Mesenchymal stem cell (in vitro differentiated cells and primary cell): ENCODE results near the gene KRTAP12-4.
A peak's percentile ranks its signal among the peaks of the same experiment; 100 is the strongest.
"Not testable (repeated sequence)": the region's sequence is repeated elsewhere in the genome, so short reads cannot be mapped to it uniquely, and the experiment has no call there.

Experiments
- DNase-seq: peaks from one replicate; pipeline ENCODE4 v3.0.0-alpha.2; 2013
- H2AFZ ChIP-seq: one replicate; pipeline ENCODE4 v1.6.1; 2013; ENCODE audit warnings: low read depth, mild to moderate bottlenecking, control low read depth, inconsistent platforms, low read length, moderate library complexity
- H2AK5ac ChIP-seq: 2 replicates; pipeline ENCODE4 v1.6.1; 2013; ENCODE audit warnings: low read length, moderate library complexity, mild to moderate bottlenecking, inconsistent platforms; ENCODE audit not compliant: severe bottlenecking
- H2BK120ac ChIP-seq: one replicate; pipeline ENCODE4 v1.6.1; 2013; ENCODE audit warnings: low read depth, mild to moderate bottlenecking, inconsistent platforms, low read length, moderate library complexity
- H2BK12ac ChIP-seq, 2 experiments: one replicate each; pipeline ENCODE4 v1.6.1; 2013; ENCODE audit warnings: inconsistent platforms in 2 of 2, low read length in 2 of 2, mild to moderate bottlenecking in 2 of 2, moderate library complexity in 2 of 2, control low read depth in 1 of 2
- H2BK15ac ChIP-seq: one replicate; pipeline ENCODE4 v1.6.1; 2013; ENCODE audit warnings: mild to moderate bottlenecking, low read depth, inconsistent platforms; ENCODE audit not compliant: poor library complexity, severe bottlenecking
- H2BK5ac ChIP-seq: 2 replicates; pipeline ENCODE4 v1.6.1; 2013; ENCODE audit warnings: low read depth, mild to moderate bottlenecking, low read length, control low read depth, inconsistent platforms; ENCODE audit not compliant: poor library complexity, severe bottlenecking
- H3K14ac ChIP-seq, 2 experiments: one replicate each; pipeline ENCODE4 v1.6.1; 2013; ENCODE audit warnings: inconsistent platforms in 2 of 2, low read length in 2 of 2, control low read depth in 1 of 2, mild to moderate bottlenecking in 1 of 2, moderate library complexity in 1 of 2
- H3K18ac ChIP-seq, 2 experiments: one replicate each; pipeline ENCODE4 v1.6.1; 2013; ENCODE audit warnings: inconsistent platforms in 2 of 2, low read length in 2 of 2, control low read depth in 1 of 2, low read depth in 1 of 2, mild to moderate bottlenecking in 1 of 2
- H3K23ac ChIP-seq, 2 experiments: one replicate each; pipeline ENCODE4 v1.6.1; 2013; ENCODE audit warnings: inconsistent platforms in 2 of 2, low read length in 2 of 2, mild to moderate bottlenecking in 2 of 2, moderate library complexity in 2 of 2, control low read depth in 1 of 2
- H3K27ac ChIP-seq: 2 replicates; pipeline ENCODE4 v1.5.1; 2013; ENCODE audit warnings: mild to moderate bottlenecking, moderate library complexity, low read length, control low read depth, inconsistent platforms; ENCODE audit not compliant: poor library complexity, severe bottlenecking
- H3K27me3 ChIP-seq, 2 experiments: 2 replicates each; pipeline versions ENCODE4 v1.6.1 to v1.7.0; 2013; ENCODE audit warnings: low read length in 2 of 2, mild to moderate bottlenecking in 2 of 2, moderate library complexity in 2 of 2, control low read depth in 1 of 2, inconsistent platforms in 1 of 2; ENCODE audit not compliant: control insufficient read depth in 1 of 2, insufficient read depth in 1 of 2
- H3K36me3 ChIP-seq, 2 experiments: 2 replicates each; pipeline versions ENCODE4 v1.6.1 to v1.7.0; 2013; ENCODE audit warnings: low read length in 2 of 2, control low read depth in 1 of 2, inconsistent platforms in 1 of 2, low read depth in 1 of 2, mild to moderate bottlenecking in 1 of 2; ENCODE audit not compliant: insufficient read depth in 2 of 2, control insufficient read depth in 1 of 2
- H3K4ac ChIP-seq, 2 experiments: one replicate each; pipeline ENCODE4 v1.6.1; 2013; ENCODE audit warnings: inconsistent platforms in 2 of 2, low read length in 2 of 2, mild to moderate bottlenecking in 2 of 2, moderate library complexity in 2 of 2, control low read depth in 1 of 2, low read depth in 1 of 2
- H3K4me1 ChIP-seq: 2 replicates; pipeline ENCODE4 v1.6.1; 2013; ENCODE audit warnings: low read depth, low read length, control low read depth; ENCODE audit not compliant: control insufficient read depth, insufficient read depth
- H3K4me2 ChIP-seq: 2 replicates; pipeline ENCODE4 v1.6.1; 2013; ENCODE audit warnings: low read length, mild to moderate bottlenecking, inconsistent platforms; ENCODE audit not compliant: poor library complexity, severe bottlenecking
- H3K4me3 ChIP-seq, 2 experiments: 2 replicates each; pipeline versions ENCODE4 v1.5.1 to v1.7.0; 2013; ENCODE audit warnings: low read length in 2 of 2, mild to moderate bottlenecking in 2 of 2, control low read depth in 1 of 2, low read depth in 1 of 2; ENCODE audit not compliant: insufficient read depth in 1 of 2
- H3K79me1 ChIP-seq: replicated peaks from 2 replicates; pipeline ENCODE4 v1.6.1; 2013; ENCODE audit warnings: mild to moderate bottlenecking, control low read depth, low read length, inconsistent platforms; ENCODE audit not compliant: poor library complexity, severe bottlenecking
- H3K9ac ChIP-seq: 2 replicates; pipeline ENCODE4 v1.7.0; 2013; ENCODE audit warnings: mild to moderate bottlenecking, low read length, moderate library complexity
- H3K9me3 ChIP-seq: 2 replicates; pipeline ENCODE4 v1.7.0; 2013; ENCODE audit warnings: mild to moderate bottlenecking, low read length; ENCODE audit not compliant: control insufficient read depth
- H4K8ac ChIP-seq: one replicate; pipeline ENCODE4 v1.6.1; 2013; ENCODE audit warnings: inconsistent platforms, mild to moderate bottlenecking, low read length, moderate library complexity
- H4K91ac ChIP-seq: one replicate; pipeline ENCODE4 v1.6.1; 2013; ENCODE audit warnings: mild to moderate bottlenecking, low read length, inconsistent platforms
- WGBS: methylation state at CpG from one replicate; pipeline ENCODE4 v1.1.7; 2013; ENCODE audit warnings: mixed read lengths; 5-methylcytosine and 5-hydroxymethylcytosine counted together

The KRTAP12-4 gene

GRCh38 chr21:44699502-44700001 is 45.1 kb upstream of the KRTAP12-4 start:
- no peak for DNase-seq
- Histone ChIP-seq H3K27ac (no peak overlapping the region), H3K79me1 (no peaks in the 10 kb centered on the region), H2BK120ac (no peak overlapping the region), H4K8ac (no peak overlapping the region), H3K9ac (no peak overlapping the region), H2BK5ac (no peak overlapping the region), H3K4me3 (no peak overlapping the region), H3K4me2 (no peak overlapping the region), H4K91ac (no peak overlapping the region), H3K23ac (no peak overlapping the region), H2AFZ (no peak overlapping the region), H2BK12ac (no peak overlapping the region), H3K4me1 (peaks cover 12% of the 10 kb centered on the region), H2AK5ac (no peak overlapping the region), H3K27me3 (peaks cover 82 to 89% of the 10 kb centered on the region in 2 experiments), H3K18ac (no peak overlapping the region), H3K4ac (no peak overlapping the region), H3K14ac (no peak overlapping the region), H2BK15ac (no peak overlapping the region), H3K36me3 (peaks cover 0 to 4% of the 10 kb centered on the region in 2 experiments), H3K9me3 (no peaks in the 10 kb centered on the region)
- WGBS = 72% methylated on average over 17 of the region's 17 CpGs

GRCh38 chr21:44697811-44698734 is 43.6 kb upstream of the KRTAP12-4 start:
- peaks cover 12% of the 10 kb centered on the region for H3K4me1 ChIP-seq
- no peak overlapping the region for H3K9ac ChIP-seq
- peak overlapping the region in 1 of 2 experiments; percentile 31 for H3K14ac ChIP-seq
- peaks cover 10% of the 10 kb centered on the region for H3K9me3 ChIP-seq
- H4K8ac ChIP-seq = no peak overlapping the region
- H3K18ac ChIP-seq = no peak overlapping the region
- no peaks in the 10 kb centered on the region for H3K36me3 ChIP-seq
- no peak overlapping the region for H3K4me2 ChIP-seq
- no peak overlapping the region for H2BK120ac ChIP-seq
- H2AK5ac ChIP-seq = no peak overlapping the region
- H3K27ac ChIP-seq = no peak overlapping the region
- H2BK12ac ChIP-seq = no peak overlapping the region
- H2BK15ac ChIP-seq = no peak overlapping the region
- WGBS = 30% methylated on average over 35 of the region's 35 CpGs
- peak overlapping the region; percentile 19 for H2AFZ ChIP-seq
- H3K4me3 ChIP-seq = no peak overlapping the region
- H3K27me3 ChIP-seq = peaks cover 67 to 75% of the 10 kb centered on the region in 2 experiments
- H3K23ac ChIP-seq = peak overlapping the region in 1 of 2 experiments; percentile 64
- no peak overlapping the region for H2BK5ac ChIP-seq
- H4K91ac ChIP-seq = no peak overlapping the region
- no peak for DNase-seq
- H3K79me1 ChIP-seq = no peaks in the 10 kb centered on the region
- H3K4ac ChIP-seq = no peak overlapping the region

- not testable (repeated sequence) for H3K27ac ChIP-seq, H2BK5ac ChIP-seq, H2BK12ac ChIP-seq, H3K79me1 ChIP-seq, DNase-seq, H4K8ac ChIP-seq, H3K4ac ChIP-seq, H4K91ac ChIP-seq, H2AK5ac ChIP-seq, H3K36me3 ChIP-seq, H3K18ac ChIP-seq, H2BK15ac ChIP-seq, H3K9ac ChIP-seq, H3K4me3 ChIP-seq, H3K4me2 ChIP-seq, H2BK120ac ChIP-seq
- Histone ChIP-seq H3K4me1 (peaks cover 12% of the 10 kb centered on the region), H3K27me3 (peaks cover 60 to 67% of the 10 kb centered on the region in 2 experiments), H3K14ac (peak within 1 kb of the TSS in 1 of 2 experiments; percentile 31), H3K23ac (peak within 1 kb of the TSS in 1 of 2 experiments; percentile 64), H2AFZ (peak within 1 kb of the TSS; percentile 19), H3K9me3 (peaks cover 18% of the 10 kb centered on the region)
- WGBS = 35% methylated on average over 17 of the region's 21 CpGs
These were observed 42.8 kb upstream of the KRTAP12-4 start, which contains the start of gene KRTAP10-12 for GRCh38 chr21:44697172-44697810. Gene KRTAP10-12, plus strand, starts transcription at chr21:44697172. Its CDS starts 30 bp downstream, at chr21:44697202.

- Histone ChIP-seq H3K4ac (no peak overlapping the region), H4K91ac (no peak overlapping the region), H3K4me3 (no peak overlapping the region), H3K9ac (no peak overlapping the region), H3K14ac (no peak overlapping the region), H3K9me3 (peaks cover 18% of the 10 kb centered on the region), H3K79me1 (no peaks in the 10 kb centered on the region), H4K8ac (no peak overlapping the region), H2BK120ac (no peak overlapping the region), H3K27me3 (peaks cover 52 to 60% of the 10 kb centered on the region in 2 experiments), H3K4me1 (peaks cover 12% of the 10 kb centered on the region), H2BK15ac (no peak overlapping the region), H3K27ac (no peak overlapping the region), H3K18ac (no peak overlapping the region), H2AFZ (no peak overlapping the region), H2AK5ac (no peak overlapping the region), H3K23ac (no peak overlapping the region), H2BK5ac (no peak overlapping the region), H3K36me3 (no peaks in the 10 kb centered on the region), H3K4me2 (no peak overlapping the region), H2BK12ac (no peak overlapping the region)
- WGBS = 59% methylated on average over 8 of the region's 10 CpGs
- no peak for DNase-seq
These were observed 42.1 kb upstream of the KRTAP12-4 start for GRCh38 chr21:44696572-44696971.
